GM19035 (cell line): ENCODE measurements around the gene SLC35E1.
A peak's percentile ranks its signal among the peaks of the same experiment; 100 is the strongest.
"Not testable (repeated sequence)": the region's sequence is repeated elsewhere in the genome, so short reads cannot be mapped to it uniquely, and the experiment has no call there.

Source experiments
- ATAC-seq: cut with Tn5 transposase; IDR thresholded peaks from one replicate; pipeline ENCODE4 v1.9.1; 2021; ENCODE audit not compliant: unreplicated experiment

The SLC35E1 gene

DNA sequence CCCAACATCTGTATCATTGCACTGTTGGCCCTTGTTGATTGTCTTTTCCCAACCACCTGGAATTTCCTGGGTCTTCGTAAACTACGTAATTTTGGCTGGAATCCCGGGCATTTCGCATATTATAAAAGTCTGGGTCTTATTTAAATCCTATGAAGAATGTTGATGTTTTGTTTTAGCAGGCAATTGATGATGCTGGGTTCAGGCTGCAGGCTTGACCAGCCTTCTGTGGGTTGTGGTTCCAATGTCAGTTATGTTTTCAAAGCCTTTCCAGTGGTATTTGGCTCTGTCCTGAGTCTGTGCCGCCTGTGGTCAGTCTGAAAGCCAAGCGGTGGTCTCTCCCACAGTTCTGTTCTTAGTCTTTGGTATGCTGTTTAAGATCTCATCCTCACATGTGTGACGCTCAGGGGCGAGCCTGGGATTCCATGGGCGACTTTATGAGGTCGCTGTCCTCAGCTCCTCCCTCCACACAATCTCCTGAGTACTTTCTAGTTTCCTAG is 12.4 kb downstream of the SLC35E1 start:
- ATAC-seq, result no peak

- no peak for ATAC-seq
Observed at GRCh38 chr19:16554776-16555175, 17.4 kb downstream of the SLC35E1 start.

- ATAC-seq, result not testable (repeated sequence)
Observed at GRCh38 chr19:16551902-16552301, 20.3 kb downstream of the SLC35E1 start.

DNA sequence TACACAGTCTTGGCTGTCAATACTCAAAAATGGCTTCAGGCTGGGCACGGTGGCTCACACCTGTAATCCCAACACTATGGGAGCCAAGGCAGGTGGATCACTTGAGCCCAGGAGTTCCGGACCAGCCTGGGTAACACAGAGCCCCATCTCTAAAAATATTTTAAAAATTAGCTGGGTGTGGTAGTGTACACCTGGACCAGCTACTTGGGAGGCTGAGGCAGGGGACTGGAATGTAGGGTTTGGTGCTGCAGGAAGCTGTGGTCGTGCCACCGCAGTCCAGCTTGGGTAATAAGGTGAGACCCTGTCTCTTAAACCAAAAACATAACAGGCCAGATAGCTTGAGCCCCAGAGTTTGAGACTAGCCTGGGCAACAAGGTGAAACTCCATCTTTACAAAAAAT is 23.3 kb downstream of the SLC35E1 start:
- ATAC-seq, result no peak

GRCh38 chr19:16544473-16545231 is 27.6 kb downstream of the SLC35E1 start:
- ATAC-seq, result no peak

DNA sequence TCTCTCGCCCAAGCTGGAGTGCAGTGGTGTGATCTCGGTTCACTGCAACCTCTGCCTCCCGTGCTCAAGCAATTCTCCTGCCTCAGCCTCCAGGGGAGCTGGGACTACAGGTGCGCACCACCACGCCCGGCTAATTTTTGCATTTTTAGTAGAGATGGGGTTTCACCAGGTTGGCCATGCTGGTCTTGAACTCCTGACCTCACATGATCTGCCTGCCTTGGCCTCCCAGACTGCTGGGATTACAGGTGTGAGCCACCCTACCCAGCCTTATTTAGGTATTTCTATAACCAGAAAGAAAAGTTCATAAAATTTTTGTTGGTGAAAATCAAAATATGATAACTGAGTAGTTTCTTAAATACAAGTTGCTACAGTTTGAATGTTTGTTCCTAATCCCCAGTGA is 28.5 kb downstream of the SLC35E1 start:
- not testable (repeated sequence) for ATAC-seq

DNA sequence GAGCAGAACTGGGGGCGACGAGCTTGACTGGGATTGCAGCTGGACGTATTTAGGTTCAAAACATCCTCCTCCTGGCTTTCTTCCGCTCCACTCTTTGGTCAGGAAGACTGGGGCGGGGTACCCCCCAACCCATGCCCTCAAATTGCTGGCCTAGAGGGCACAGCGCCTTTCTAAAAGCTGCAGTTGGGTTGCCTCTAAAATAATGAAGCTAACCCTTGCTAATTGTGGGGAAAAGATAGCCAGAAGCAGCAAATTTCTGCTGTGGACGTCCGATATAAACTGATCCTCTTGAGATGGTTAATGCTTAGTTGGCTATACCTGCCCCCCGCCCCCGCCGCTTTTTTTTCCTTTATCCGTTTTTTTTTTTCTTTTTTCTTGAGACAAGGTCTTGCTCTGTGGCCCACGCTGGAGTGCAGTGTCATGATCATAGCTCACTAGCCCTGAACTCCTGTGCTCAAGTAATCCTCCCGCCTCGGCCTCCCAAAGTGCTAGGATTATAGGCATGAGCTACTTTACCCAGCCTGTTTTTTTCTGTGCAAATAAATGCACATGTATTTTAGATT is 29.2 kb downstream of the SLC35E1 start:
- ATAC-seq, result no peak

GRCh38 chr19:16542045-16542909 is 29.9 kb downstream of the SLC35E1 start, which contains the start of gene CHERP:
Gene CHERP (minus strand): TSS chr19:16542437. CDS start chr19:16542378, 59 bp downstream.
- peak; percentile 75 for ATAC-seq

GRCh38 chr19:16541526-16542044 is 30.6 kb downstream of the SLC35E1 start:
- ATAC-seq, result peak; percentile 16

DNA sequence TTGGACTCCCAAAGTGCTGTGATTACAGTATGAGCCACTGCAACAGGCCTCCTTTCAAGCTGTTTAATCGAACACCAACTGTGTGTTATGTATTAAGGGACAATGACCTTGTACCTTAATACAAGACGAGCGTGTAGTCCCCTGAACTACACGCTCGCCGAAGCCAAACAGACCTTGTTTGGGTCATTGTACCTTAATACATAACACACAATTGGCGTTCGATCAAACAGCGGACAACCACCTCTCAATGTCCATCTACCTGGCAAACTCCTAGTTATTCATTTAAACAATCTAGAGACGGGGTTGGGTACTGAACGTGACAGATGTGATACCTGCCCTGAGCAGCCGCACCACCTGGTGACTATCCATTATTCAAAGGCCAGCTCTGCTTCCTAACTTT is 31.3 kb downstream of the SLC35E1 start:
- no peak for ATAC-seq

- ATAC-seq, result no peak
Observed at GRCh38 chr19:16537111-16537510, 35.1 kb downstream of the SLC35E1 start.

DNA sequence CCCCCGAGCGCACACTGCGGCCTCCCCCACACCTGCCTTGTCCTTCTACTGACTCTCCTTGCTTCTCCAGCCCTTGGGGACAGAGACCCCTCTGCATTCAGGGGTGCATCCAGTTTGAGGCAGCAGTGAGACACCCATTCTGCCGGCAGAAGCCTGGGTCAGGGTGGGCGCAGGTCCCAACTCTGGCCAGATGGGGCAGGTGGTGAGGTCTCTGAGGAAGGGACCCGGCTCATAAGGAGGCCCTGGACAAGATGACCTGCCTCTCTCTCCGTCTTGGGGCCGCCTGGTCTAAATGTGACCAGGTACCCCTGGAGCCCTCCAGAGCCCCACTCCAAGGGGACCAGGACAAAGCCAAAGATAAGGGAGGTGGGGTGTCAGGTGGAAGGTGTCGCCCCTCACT is 36.1 kb downstream of the SLC35E1 start:
- ATAC-seq, result no peak

DNA sequence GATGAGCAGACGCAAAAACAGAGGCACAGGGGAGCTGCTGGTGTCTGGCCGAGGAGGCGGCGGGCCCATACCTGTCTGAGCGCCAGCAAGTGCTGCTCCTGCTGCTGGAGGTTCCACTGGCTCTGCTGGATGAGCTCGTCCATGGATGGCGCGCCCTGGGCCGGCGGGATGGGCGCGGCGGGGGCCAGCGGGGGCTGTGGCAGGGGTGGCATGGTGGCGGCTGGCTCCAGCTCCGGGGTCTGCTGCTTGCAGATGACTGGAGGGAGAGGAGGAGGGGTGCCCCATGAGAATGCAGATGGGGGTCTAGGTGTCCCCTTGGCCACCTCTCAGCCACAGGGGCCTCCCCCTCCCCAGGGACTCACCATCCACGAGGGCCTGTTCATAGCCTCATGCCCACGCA is 36.8 kb downstream of the SLC35E1 start:
- ATAC-seq, result no peak

- no peak for ATAC-seq
Observed at GRCh38 chr19:16532440-16533234, 39.6 kb downstream of the SLC35E1 start.

GRCh38 chr19:16531380-16531669 is 40.9 kb downstream of the SLC35E1 start:
- no peak for ATAC-seq

- ATAC-seq, result no peak
Observed at GRCh38 chr19:16530540-16531379, 41.5 kb downstream of the SLC35E1 start.

DNA sequence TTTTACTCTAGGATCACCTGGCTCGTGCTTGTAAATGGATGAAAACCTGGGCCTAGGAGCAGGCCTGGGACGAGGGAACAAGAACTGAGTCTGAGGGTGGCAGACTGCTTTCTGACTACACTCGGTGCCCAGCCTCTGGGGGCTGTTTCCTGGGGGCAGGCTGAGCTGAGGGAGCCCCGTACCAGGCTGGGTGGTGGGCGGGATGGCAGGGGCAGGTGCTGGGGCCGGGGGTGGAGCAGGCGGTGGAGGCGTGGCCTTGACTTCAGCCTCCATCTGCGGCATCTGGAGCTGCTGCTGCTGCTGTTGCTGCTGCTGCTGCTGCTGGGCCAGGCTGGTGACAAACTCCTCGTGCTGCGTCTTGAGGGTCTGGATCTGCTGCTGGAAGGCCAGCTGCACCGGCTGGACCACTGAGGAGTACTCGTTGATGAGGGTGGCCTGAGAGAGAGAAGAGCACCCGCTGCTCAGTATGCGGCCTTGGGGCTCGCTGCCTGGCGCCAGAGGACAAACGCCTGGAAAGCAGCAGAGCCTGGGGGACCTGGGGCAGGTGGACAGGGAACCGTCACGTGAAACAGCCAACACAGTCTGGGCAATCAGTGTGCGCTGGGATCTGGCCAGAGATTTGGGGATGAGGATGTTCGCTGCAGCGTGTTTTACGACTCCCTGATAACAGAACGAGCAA is 42.6 kb downstream of the SLC35E1 start:
- ATAC-seq, result no peak

GRCh38 chr19:16527971-16528521 is 44.2 kb downstream of the SLC35E1 start:
- ATAC-seq, result no peak

DNA sequence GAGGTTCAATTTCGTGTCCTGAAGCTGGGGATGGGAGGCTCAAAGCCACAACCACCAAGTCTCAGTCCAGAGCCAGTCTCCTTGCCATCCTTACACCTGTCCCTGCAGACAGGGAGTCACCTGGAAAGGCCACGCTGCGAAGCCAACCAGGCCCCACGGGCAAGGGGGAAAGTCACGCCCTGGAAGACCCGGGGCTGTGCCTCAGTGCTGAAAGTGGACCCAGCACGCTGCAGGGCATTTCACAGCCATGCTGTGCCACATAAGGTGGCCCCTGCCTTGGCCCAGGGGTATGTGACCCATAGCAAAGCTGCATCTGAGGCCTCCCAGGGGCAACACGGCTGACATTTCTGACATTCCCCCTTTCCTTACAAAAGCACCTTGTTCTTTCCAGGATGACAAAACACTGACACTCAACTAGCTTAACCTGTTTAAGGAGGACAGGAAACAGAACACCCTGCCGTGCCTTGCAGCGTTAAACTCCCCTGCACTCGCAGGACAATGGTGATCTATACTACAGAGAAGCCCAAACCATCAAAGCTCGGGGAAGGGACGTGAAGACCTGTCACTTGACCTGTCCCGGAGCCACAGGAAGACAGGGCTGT is 44.8 kb downstream of the SLC35E1 start:
- ATAC-seq, result no peak
